Measurements from ENCODE around the gene DDX25. TPM values are rescaled to one million over a fixed set of nuclear protein-coding genes. Genes with fewer than 3 reads are reported as not detected.
A peak's percentile ranks its signal among the peaks of the same experiment; 100 is the strongest.

The DDX25 gene
- total and polyA plus RNA-seq, 5 experiments from 2014 or later, result 0.52 to 0.89 TPM; not detected in 3

- no peaks in the 10 kb centered on the region for H3K36me3 Mint-ChIP-seq
- no peaks in the 10 kb centered on the region for H3K9me3 Mint-ChIP-seq
- H3K4me1 Mint-ChIP-seq, result peaks cover 0 to 7% (median 3%) of the 10 kb centered on the region in 4 donors
- H3K27ac Mint-ChIP-seq, result no peak overlapping the region
- no peak for ATAC-seq
- POLR2A ChIA-PET, result no interaction called here
- no peak overlapping the region for H3K4me3 Mint-ChIP-seq
- H3K27me3 Mint-ChIP-seq, result peaks cover 6 to 34% (median 14%) of the 10 kb centered on the region in 5 donors
- DNase-seq, result no peak
Measured at GRCh38 chr11:125930076-125930450, 25.8 kb downstream of the DDX25 start.

DNA sequence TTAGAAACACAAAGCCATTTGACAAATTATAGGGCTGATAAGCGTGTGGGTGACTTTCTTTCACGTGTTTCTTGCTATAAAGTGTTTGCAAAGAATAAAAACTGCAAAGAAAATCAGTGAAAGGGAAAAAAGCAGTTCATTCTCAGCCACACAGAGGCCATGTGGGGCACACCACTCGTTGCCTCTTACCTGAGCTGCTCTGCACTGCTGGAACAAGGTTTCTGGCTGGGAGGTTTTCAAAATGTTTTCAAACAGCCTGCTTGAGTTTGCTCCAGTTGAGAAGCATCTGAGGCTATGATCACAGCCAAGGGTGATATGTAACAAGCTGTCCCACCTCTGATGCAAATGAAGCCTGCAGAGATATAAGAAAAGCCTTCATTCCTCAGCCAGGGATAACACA lies 26.8 kb downstream of the DDX25 start:
- H3K36me3 Mint-ChIP-seq, result no peaks in the 10 kb centered on the region
- no peak overlapping the region for H3K4me3 Mint-ChIP-seq
- DNase-seq (no peak), ATAC-seq (no peak)
- no peak overlapping the region for H3K27ac Mint-ChIP-seq
- peaks cover 0 to 7% (median 3%) of the 10 kb centered on the region in 4 donors for H3K4me1 Mint-ChIP-seq
- H3K9me3 Mint-ChIP-seq, result no peaks in the 10 kb centered on the region
- POLR2A ChIA-PET, result no interaction called here
- H3K27me3 Mint-ChIP-seq, result peaks cover 6 to 29% (median 13%) of the 10 kb centered on the region in 5 donors

DNA sequence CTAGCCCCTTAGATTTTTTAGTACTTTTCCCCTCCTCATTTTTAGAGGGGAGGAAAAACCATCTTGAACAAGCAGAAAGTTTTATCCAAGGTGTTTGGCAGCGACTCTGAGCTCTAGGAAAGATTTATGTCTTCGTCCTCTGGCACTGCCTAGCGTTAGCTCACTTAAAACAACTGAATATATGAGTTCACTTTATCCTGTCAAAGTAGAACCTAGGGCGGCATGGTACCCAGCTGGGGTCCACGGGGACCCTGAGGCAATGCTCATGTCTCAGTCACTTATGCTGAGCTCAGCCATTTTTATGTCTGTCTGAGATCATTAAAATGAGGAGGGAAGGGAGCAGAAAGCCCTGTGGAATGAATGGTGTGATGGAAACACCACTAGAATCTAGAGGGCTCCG lies 27.4 kb downstream of the DDX25 start:
- no peak for DNase-seq
- no peaks in the 10 kb centered on the region for H3K9me3 Mint-ChIP-seq
- ATAC-seq, result no peak
- H3K27me3 Mint-ChIP-seq, result peaks cover 5 to 25% (median 12%) of the 10 kb centered on the region in 5 donors
- POLR2A ChIA-PET, result no interaction called here
- peaks cover 0 to 7% (median 3%) of the 10 kb centered on the region in 4 donors for H3K4me1 Mint-ChIP-seq
- no peak overlapping the region for H3K4me3 Mint-ChIP-seq
- no peaks in the 10 kb centered on the region for H3K36me3 Mint-ChIP-seq
- H3K27ac Mint-ChIP-seq, result no peak overlapping the region

DNA sequence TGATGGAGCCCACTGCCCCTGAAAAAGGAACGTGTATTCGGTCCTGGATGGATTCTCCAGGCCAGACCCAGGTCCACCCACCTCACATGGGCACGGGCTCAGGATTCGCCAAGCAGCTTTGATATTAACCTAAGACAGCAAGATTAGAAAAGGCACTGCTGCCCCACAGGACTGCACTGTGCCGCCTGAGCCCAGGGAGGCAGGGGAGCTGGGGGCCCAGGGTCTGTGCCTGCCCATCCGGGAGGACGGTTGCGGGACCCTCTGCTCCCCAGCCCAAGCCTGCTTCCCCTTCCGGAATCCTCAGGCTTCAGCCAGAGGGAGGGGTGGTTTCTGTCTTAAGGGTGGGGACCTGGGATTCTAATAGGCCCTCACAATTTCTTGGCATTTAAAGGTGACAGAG lies 28.0 kb downstream of the DDX25 start:
- H3K9me3 Mint-ChIP-seq, result no peaks in the 10 kb centered on the region
- H3K4me1 Mint-ChIP-seq, result peaks cover 0 to 7% (median 3%) of the 10 kb centered on the region in 4 donors
- no peak overlapping the region for H3K27ac Mint-ChIP-seq
- no peaks in the 10 kb centered on the region for H3K36me3 Mint-ChIP-seq
- POLR2A ChIA-PET, result no interaction called here
- DNase-seq (no peak), ATAC-seq (no peak)
- peaks cover 5 to 19% (median 7%) of the 10 kb centered on the region in 5 donors for H3K27me3 Mint-ChIP-seq
- H3K4me3 Mint-ChIP-seq, result no peak overlapping the region

- H3K4me1 Mint-ChIP-seq, result peaks cover under 1 to 8% (median 4%) of the 10 kb centered on the region in 4 donors
- H3K27me3 Mint-ChIP-seq, result peaks cover 5 to 17% (median 7%) of the 10 kb centered on the region in 5 donors
- no peak for DNase-seq
- ATAC-seq, result no peak
- H3K4me3 Mint-ChIP-seq, result no peak overlapping the region
- no peaks in the 10 kb centered on the region for H3K9me3 Mint-ChIP-seq
- peak overlapping the region in 1 of 10 donors; percentile 43 for H3K27ac Mint-ChIP-seq
- POLR2A ChIA-PET, result no interaction called here
- no peaks in the 10 kb centered on the region for H3K36me3 Mint-ChIP-seq
Measured at GRCh38 chr11:125933030-125933813, 28.9 kb downstream of the DDX25 start.

- POLR2A ChIA-PET, result no interaction called here
- H3K27me3 Mint-ChIP-seq, result peaks cover 1 to 13% (median 3%) of the 10 kb centered on the region in 5 donors
- DNase-seq (no peak), ATAC-seq (no peak)
- no peaks in the 10 kb centered on the region for H3K36me3 Mint-ChIP-seq
- no peaks in the 10 kb centered on the region for H3K9me3 Mint-ChIP-seq
- H3K4me3 Mint-ChIP-seq, result no peak overlapping the region
- H3K4me1 Mint-ChIP-seq, result peaks cover 6 to 17% (median 12%) of the 10 kb centered on the region in 4 donors
- no peak overlapping the region for H3K27ac Mint-ChIP-seq
Measured at GRCh38 chr11:125934473-125934872, 30.2 kb downstream of the DDX25 start.

GRCh38 chr11:125935056-125935455 lies 30.7 kb downstream of the DDX25 start:
- DNase-seq (no peak), ATAC-seq (no peak)
- Mint-ChIP-seq H3K4me3 (no peak overlapping the region), H3K4me1 (peaks cover 6 to 17% (median 12%) of the 10 kb centered on the region in 4 donors), H3K36me3 (no peaks in the 10 kb centered on the region), H3K27me3 (peaks cover under 1 to 7% (median 2%) of the 10 kb centered on the region in 5 donors), H3K9me3 (no peaks in the 10 kb centered on the region), H3K27ac (no peak overlapping the region)
- POLR2A ChIA-PET, result no interaction called here

DNA sequence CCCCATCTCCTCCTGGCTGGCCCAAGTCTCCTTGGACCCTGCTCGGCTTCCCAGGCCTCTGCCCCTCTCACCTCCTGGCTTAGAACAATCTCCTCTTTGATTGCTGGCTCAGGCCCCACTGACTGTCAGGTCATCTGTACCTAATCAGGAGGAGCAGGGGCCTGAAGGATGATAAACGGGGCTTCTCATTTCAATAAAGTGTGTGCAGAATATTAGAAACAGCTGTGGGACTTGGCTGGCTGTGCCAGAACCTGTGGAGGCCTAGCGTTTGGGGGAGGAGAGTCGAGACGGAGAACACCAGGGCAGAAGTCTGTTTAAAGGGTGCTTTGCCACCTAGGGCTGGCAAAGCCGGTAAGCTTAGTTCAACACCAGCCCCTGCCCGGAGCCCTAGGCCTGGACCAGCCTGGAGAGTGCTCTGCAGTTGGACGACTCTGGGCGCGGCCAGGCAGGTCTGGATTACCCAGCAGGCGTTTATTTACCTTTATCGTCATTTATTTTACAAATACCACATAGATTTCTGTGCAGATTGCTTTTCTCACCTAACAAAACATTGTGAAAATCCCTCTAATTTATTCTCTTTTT lies 31.4 kb downstream of the DDX25 start:
- no peak for DNase-seq

DNA sequence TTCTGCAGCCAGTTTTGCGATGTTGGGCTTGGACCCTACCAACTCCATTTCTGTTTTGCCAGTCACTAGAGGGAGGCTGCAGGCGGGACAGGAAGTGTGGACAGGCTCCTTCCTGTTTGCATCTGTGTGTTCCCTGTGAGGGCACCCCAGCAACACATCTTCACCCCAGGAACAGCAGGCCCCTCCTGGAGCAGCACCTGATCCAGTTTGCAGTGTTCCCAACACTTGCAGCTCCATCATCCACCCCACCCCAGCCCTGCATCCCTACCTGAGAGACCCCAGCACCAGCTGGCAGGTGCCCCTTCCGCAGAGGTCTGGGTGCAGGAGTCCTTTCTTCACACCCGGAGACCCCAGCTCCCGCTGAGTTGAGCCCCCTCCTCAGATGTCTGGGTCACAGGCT lies 34.1 kb downstream of the DDX25 start:
- H3K36me3 Mint-ChIP-seq, result no peaks in the 10 kb centered on the region
- no peaks in the 10 kb centered on the region for H3K27me3 Mint-ChIP-seq
- no peak for DNase-seq
- peaks cover 10 to 23% (median 14%) of the 10 kb centered on the region in 4 donors for H3K4me1 Mint-ChIP-seq
- ATAC-seq, result no peak
- H3K27ac Mint-ChIP-seq, result peak overlapping the region in 2 of 10 donors; percentile 28 to 38
- no peak overlapping the region for H3K4me3 Mint-ChIP-seq
- H3K9me3 Mint-ChIP-seq, result no peaks in the 10 kb centered on the region
- POLR2A ChIA-PET, result no interaction called here

More for the DNA sequence above, 31.4 kb downstream of the DDX25 start:
- peaks cover 6 to 17% (median 12%) of the 10 kb centered on the region in 4 donors for H3K4me1 Mint-ChIP-seq
- no peak for ATAC-seq
- no peaks in the 10 kb centered on the region for H3K36me3 Mint-ChIP-seq
- H3K27ac Mint-ChIP-seq, result no peak overlapping the region
- POLR2A ChIA-PET, result no interaction called here
- no peaks in the 10 kb centered on the region for H3K9me3 Mint-ChIP-seq
- H3K4me3 Mint-ChIP-seq, result no peak overlapping the region
- peaks cover 0 to 3% (median 0%) of the 10 kb centered on the region in 5 donors for H3K27me3 Mint-ChIP-seq

DNA sequence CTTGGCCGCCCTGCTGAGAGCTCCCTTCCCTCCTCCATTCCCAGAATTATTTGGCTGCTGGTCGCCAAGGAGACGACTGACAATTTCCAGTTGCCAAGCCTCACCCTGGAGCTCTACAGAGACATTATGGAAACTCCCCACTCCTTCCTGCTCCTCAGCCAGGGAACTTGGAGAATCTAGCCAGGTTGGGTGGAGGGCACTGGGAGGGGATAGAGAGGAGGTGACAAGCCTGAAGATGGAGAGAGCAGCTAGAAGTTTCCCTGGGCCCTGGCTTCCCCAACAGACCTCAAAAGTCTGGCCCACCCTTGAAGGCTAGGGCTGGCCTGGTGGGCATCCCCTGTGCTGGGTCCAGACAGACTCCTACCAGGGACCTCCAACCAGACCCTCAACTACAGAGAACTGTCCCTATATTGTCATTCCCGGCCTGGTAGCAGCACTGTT lies 34.8 kb downstream of the DDX25 start:
- POLR2A ChIA-PET, result no interaction called here
- no peak for ATAC-seq
- Mint-ChIP-seq H3K4me1 (peaks cover 10 to 20% (median 14%) of the 10 kb centered on the region in 4 donors), H3K27me3 (no peaks in the 10 kb centered on the region), H3K9me3 (no peaks in the 10 kb centered on the region), H3K4me3 (no peak overlapping the region), H3K36me3 (no peaks in the 10 kb centered on the region), H3K27ac (peak overlapping the region in 1 of 10 donors; percentile 39)
- no peak for DNase-seq

GRCh38 chr11:125940145-125940544 lies 35.8 kb downstream of the DDX25 start:
- H3K4me3 Mint-ChIP-seq, result no peak overlapping the region
- DNase-seq (no peak), ATAC-seq (no peak)
- H3K36me3 Mint-ChIP-seq, result no peaks in the 10 kb centered on the region
- H3K27me3 Mint-ChIP-seq, result no peaks in the 10 kb centered on the region
- POLR2A ChIA-PET, result no interaction called here
- no peak overlapping the region for H3K27ac Mint-ChIP-seq
- no peaks in the 10 kb centered on the region for H3K9me3 Mint-ChIP-seq
- peaks cover 10 to 20% (median 14%) of the 10 kb centered on the region in 4 donors for H3K4me1 Mint-ChIP-seq

DNA sequence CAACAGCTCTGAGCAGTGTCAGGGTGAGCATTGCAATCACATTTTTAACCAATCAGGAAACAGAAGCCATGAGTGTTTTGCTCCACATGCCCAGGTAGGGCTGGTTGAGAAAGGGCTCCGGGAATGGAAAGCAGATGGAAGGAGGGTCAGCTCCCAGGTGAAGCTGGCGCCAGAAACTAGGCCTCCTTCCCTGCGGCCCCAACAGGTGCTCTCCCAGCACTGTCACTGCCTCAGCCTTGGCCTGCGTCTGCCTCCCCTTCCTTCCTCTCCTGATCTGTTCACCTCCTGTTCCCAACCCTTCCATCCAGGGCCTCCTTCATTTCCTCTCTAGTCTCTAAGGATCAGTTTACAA lies 36.9 kb downstream of the DDX25 start:
- Mint-ChIP-seq H3K4me3 (no peak overlapping the region), H3K27ac (no peak overlapping the region), H3K36me3 (no peaks in the 10 kb centered on the region), H3K9me3 (no peaks in the 10 kb centered on the region), H3K4me1 (peaks cover 10 to 20% (median 14%) of the 10 kb centered on the region in 4 donors), H3K27me3 (no peaks in the 10 kb centered on the region)
- DNase-seq (no peak), ATAC-seq (no peak)
- POLR2A ChIA-PET, result no interaction called here
